T follicular helper cell (primary cell): Measurements from ENCODE around the gene NEUROG1.

Source experiments
- DNase-seq: peaks from one replicate; pipeline ENCODE4 v3.0.0-alpha.2; 2020; ENCODE audit warnings: low read depth

NEUROG1 gene

GRCh38 chr5:135493406-135494180 lies 42.2 kb downstream of the NEUROG1 start:
- DNase-seq = no peak

GRCh38 chr5:135492319-135492626 lies 43.5 kb downstream of the NEUROG1 start:
- DNase-seq = no peak

GRCh38 chr5:135491552-135492318 lies 44.0 kb downstream of the NEUROG1 start:
- no peak for DNase-seq

- DNase-seq = no peak
These were observed 44.7 kb downstream of the NEUROG1 start for GRCh38 chr5:135491038-135491551.

GRCh38 chr5:135490245-135491037 lies 45.3 kb downstream of the NEUROG1 start:
- DNase-seq = no peak

GRCh38 chr5:135489466-135490244 lies 46.1 kb downstream of the NEUROG1 start:
- no peak for DNase-seq

GRCh38 chr5:135488727-135489465 lies 46.9 kb downstream of the NEUROG1 start:
- no peak for DNase-seq

GRCh38 chr5:135487839-135488514 lies 47.8 kb downstream of the NEUROG1 start:
- no peak for DNase-seq

- DNase-seq = no peak
These were observed 48.7 kb downstream of the NEUROG1 start for GRCh38 chr5:135487037-135487395.

- no peak for DNase-seq
These were observed 49.4 kb downstream of the NEUROG1 start for GRCh38 chr5:135486131-135487036.

GRCh38 chr5:135484674-135485086 lies 51.1 kb downstream of the NEUROG1 start:
- DNase-seq = no peak
